Stimulated activated CD8-positive, alpha-beta memory T cell treated with anti-CD3 and anti-CD28 coated beads, Interleukin-12 subunit alpha, Interleukin-12 subunit beta, amount 100 ng/mL, for 24 hours (primary cell): ENCODE results near the gene PTER.

Experiments used
- DNase-seq: peaks from one replicate; pipeline ENCODE4 v3.0.0-alpha.2; 2020; ENCODE audit errors: extremely low read depth

Gene PTER

GRCh38 chr10:16470747-16471146 lies 33.9 kb downstream of the PTER start:
- no peak for DNase-seq

- DNase-seq = no peak
These were observed 36.0 kb downstream of the PTER start for GRCh38 chr10:16472828-16473227.

DNA sequence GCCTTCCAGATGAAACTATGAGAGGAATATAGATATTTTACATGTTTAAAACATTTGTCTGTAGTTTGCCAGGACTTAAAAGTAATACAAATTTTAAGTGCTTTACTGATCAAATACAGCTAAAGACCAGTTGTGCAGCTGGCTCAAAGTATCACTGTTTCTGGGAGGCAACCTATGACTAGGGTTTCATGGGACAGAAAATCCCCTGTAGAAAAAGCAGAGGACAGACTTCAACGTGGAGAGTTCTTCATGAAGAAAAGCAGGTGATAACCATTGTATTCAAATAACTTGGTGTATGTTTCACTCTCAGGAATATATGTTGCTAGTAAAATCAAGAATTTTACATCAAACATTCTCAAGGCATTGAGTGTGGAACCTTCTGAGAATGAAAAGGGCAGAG lies 40.9 kb downstream of the PTER start:
- DNase-seq = no peak

DNA sequence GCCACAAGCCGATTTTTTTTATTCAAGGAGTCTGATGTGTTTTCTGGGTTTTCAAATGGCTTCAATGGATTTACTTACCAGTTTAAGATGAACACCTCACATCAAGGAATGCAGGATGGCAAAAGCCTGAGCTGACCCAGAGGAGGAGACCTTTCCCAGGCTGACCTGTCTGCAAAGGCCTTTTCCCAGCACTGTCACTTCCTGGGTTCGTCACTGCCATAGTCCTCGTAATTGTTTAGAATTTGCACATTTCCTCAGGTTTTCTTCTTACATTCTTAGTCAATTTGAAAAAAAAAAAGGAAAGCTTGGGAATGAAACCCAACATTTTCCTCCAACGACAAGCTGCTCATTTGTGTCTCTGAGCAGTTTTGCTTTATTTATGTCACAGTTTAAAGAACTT lies 42.0 kb downstream of the PTER start:
- DNase-seq = no peak

DNA sequence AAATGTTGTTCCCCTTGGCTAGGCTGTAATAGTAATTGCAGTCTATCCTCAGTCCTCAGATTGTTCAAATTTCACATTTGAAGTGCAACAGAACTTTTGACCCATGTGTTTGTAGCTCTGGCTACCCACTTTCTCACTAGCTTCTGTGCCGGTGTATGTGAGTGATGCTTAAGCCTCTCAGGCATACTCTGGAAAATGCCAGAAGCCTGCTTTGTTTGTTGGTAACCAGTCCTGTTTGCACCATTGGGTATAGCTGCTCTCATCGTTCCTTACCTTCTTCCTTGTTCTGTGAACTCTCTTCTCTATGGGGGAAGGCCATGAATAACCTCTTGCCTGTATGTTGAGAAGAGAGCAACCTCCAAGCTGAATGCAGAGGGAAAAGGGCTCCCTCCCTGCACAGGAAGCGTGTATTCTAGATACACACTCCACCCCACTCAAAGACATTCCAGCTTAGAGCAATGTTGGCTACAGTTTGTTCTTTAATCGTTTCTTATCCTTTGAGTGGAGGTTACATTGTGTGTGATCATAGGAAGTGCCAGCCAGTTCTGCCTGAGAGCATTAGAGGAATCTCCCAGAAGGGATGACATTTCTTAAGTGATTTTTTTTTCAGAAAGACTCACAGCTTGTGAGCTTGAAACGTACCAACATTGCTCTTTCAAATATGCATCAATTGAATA lies 44.4 kb downstream of the PTER start:
- DNase-seq = no peak

DNA sequence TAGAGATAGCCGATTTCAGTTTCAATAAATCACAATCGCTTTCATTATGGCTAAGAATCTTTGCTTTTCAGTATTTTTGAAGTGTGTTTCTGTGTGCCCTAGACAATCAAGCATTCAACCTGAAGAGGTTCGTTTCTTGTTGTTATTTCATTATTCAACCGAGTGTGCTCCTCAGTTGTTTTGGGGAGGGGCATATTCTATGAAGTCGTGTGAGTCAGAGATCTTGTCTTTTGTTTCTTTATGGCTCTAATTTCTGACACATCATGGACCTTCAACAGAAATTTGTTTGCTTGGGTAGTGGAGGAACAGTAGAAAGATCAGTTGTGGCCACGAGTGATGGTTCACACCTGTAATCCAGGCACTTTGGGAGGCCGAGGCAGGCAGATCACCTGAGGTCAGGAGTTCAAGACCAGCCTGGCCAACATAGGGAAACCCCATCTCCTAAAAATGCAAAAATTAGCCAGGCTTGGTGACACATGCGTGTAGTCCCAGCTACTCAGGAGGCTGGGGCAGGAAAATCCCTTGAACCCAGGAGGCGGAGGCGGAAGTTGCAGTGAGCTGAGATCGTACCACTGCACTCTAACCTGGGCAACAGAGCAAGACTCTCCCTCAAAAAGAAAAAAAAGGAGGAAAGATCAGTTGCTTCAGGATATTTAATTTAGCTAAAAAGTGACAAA lies 46.6 kb downstream of the PTER start:
- DNase-seq = no peak

GRCh38 chr10:16490511-16490910 lies 53.7 kb downstream of the PTER start:
- no peak for DNase-seq

DNA sequence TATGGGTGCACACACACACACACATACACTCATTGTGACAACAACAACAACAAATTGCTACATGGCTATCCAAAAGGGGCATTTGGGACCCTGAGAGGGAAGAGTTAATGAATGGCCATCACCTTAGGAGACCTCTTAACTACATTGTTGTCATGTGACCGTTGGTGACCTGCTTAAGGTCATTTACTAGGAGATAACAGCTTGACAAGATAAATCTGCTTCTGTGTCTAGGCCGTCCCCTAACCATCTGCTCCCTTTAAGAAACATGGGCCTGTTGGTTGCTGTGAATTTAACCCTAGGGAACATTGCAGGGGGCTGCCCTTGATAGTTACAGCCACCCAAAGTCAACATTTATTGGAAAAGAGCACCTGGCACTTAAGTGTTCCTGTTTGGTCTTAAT lies 55.1 kb downstream of the PTER start:
- DNase-seq = no peak

- DNase-seq = no peak
These were observed 57.2 kb downstream of the PTER start for GRCh38 chr10:16493884-16494536.

DNA sequence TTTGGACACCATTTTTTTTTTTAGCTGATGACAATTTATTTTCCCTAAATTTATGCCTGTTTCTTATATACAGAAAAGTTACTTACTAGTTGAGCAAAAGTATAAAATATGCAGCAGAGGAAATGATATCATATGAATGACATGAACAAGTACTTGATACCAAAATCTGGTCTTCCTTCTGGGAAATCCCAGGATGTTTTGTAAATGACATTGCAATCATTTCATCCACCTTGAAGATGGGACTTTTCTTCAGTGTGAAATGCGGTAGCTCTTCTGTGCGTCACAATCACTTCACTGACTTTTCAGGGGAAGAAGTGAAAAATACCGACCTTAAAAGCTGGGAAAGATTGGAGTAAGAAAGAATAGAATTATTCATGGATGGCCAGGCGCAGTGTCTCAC lies 61.1 kb downstream of the PTER start:
- no peak for DNase-seq

DNA sequence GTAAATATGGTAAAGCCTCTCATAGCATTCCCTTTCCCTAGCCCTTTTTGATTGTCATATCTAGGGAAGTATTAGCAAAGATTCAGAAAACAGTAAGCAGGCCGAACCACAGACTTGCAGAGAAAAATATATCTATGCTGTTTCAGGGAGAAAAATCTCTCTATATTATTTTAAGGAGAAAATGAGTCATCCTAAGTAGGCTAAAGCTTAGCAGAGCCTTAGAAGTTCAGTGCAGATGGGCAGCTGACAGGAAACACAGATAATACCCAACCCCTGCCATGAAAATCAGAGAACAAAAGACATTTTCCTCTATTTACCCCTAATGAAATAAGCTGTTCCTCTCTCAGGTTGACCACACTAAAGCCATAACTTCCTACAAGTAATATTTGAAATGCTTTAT lies 68.4 kb downstream of the PTER start:
- DNase-seq = no peak

- DNase-seq = no peak
These were observed 73.2 kb downstream of the PTER start for GRCh38 chr10:16509996-16510395.

- DNase-seq = no peak
These were observed 74.0 kb downstream of the PTER start for GRCh38 chr10:16510843-16511242.

DNA sequence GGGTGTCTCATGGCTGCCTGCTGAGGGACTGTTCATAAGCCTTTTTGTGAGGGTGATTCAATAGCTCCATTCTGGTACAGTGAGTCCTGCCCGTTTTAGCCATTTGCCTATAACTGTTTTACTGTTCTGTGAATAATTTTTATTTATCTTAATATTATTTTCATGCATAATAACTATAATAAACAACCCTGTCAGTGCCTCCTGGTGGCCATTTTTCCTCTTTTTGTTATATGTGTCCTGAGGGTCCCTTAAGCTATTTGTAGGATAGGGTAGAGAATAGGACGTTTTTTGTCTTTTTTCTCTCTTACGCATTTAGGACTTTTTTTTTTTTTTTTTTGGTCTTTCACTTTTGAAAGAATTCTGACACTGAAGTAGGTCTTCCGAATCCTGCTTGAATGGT lies 82.0 kb downstream of the PTER start:
- DNase-seq = no peak

DNA sequence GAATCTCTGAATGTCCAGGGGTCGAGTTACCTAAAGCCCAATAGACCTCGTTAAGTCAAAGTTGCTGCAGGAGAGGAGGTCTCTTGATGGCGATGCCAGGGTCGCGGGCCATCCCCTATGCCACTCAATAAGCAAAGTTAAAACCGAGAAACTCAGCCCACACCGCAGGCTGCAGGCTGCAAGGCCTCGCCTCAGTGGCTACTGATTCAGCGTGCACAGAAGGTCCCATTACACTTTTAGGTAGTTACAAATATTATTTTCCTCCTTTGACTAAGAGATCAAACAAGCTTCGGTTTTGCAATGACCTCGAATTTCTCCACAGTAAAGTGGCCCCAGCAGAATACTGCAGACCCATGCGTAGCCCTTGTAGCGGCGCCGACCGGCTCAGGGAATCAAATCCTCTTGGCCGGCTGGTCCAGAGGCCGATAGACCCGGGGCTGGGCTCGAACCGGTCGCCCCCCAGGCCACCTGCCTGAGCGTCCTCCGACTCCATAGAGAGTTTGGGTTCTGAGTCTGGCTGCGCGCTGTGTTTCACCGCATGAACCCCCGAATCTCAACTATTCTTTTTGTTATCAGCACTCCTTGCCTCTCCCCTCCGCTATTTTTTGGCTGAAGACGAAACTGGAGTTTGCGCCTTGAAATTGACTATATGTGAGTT lies 82.6 kb downstream of the PTER start:
- no peak for DNase-seq

- no peak for DNase-seq
These were observed 83.4 kb downstream of the PTER start for GRCh38 chr10:16519908-16520861.

- DNase-seq = no peak
These were observed 84.1 kb downstream of the PTER start for GRCh38 chr10:16520900-16521299.

- no peak for DNase-seq
These were observed 84.7 kb downstream of the PTER start, which contains the start of gene C1QL3 for GRCh38 chr10:16521311-16522016. C1QL3 (minus strand) TSS chr10:16521879; CDS start chr10:16521065, 814 bp downstream.

- DNase-seq = no peak
These were observed 90.6 kb downstream of the PTER start for GRCh38 chr10:16527452-16527851.

- no peak for DNase-seq
These were observed 93.0 kb downstream of the PTER start for GRCh38 chr10:16529853-16530252.

DNA sequence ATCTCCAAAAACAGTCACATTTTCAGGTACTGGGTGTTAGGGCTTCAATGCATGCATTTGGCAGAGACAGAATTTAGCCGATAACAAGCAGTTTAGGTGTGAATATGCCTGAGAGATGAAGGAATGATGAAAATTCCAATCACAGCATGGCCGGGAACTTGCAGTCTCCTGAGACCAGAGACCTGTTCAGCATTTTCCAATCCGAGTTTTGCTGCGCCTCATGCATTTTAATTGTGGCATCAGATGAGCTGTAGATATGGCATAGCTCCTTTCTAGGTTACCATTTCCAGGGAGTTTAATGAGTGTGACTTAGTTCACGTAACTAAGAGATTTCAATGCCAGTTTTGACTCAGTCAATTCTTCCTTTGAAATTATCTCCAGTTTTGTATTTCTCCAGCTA lies 99.3 kb downstream of the PTER start:
- DNase-seq = no peak
